DMS114 treated with DMSO at 0.1 percent for 48 hours (cell line): ENCODE measurements around the gene OR2A12.
"Not testable (repeated sequence)": the region's sequence is repeated elsewhere in the genome, so short reads cannot be mapped to it uniquely, and the experiment has no call there.

ENCODE experiments used
- DNase-seq: peaks from one replicate; lab custom pipeline; 2025; ENCODE audit not compliant: unreplicated experiment; lab: John Stamatoyannopoulos, UW

Gene OR2A12

GRCh38 chr7:144118341-144118740 lies 32.3 kb downstream of the OR2A12 start:
- DNase-seq: no peak

DNA sequence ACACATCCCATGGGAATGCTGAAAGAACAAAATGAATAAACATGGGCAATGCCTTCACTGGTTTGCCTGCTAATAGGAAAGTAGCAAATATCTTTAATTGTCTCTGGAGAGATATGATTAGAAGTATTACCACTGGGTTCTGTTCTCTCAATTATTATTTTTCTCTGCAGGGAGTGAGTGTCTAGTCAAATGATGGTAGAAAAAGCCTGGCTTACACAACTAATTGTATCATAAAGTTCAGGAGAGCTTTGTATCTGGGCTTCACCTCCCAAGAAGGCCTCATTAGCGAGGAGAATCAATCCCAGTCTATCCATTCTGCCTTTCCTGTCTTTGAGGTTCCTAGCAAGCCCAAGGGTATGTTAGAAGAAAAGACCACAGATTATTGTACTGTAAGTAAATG lies 36.8 kb downstream of the OR2A12 start, which contains the start of gene OR2A14:
OR2A14 (plus strand) TSS at position 301 of the 400 bp plus-strand sequence. CDS start 5,937 bp downstream, outside the sequence.
- no peak for DNase-seq

GRCh38 chr7:144127714-144128334 lies 41.7 kb downstream of the OR2A12 start:
- DNase-seq: peak; percentile 56

- DNase-seq: not testable (repeated sequence)
Measured at GRCh38 chr7:144129601-144130000, 43.5 kb downstream of the OR2A12 start.

DNA sequence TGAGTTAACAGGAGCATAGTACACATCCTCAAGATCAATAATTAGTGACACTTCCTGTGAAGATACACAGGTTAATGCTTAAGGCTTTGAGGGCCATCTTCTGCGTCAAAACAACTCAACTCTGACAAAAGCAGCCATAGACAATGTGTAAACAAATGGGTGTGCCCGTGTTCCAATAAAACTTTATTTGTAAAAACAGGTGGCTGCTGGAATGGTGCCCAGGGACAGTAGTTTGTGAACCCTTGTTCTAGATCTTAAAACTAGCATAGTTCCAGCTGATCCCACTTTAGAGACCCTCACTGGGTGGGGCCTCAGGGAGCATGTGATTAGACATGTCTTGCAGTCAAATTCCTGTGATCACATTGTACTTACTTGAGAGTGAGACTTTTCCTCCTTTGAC lies 44.7 kb downstream of the OR2A12 start:
- DNase-seq: no peak

- no peak for DNase-seq
Measured at GRCh38 chr7:144132262-144132661, 46.2 kb downstream of the OR2A12 start.

DNA sequence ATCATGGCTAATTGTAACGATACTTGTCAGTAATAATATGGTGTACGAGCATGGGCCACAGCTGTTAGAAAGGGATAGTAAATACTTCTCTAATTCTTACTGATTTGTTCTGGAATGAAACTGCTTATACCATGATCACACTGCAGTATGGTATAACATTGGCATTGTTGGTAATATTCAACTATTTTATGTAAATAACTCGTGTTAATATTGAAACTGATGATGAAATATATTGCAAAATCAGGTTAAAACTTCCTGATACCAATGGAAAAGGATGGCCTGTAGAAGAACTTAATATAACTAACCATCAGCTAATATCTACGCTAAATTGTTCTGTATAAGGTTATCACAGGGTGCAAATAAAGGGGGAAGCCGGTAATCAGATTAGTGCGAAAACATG lies 47.2 kb downstream of the OR2A12 start:
- DNase-seq: no peak

DNA sequence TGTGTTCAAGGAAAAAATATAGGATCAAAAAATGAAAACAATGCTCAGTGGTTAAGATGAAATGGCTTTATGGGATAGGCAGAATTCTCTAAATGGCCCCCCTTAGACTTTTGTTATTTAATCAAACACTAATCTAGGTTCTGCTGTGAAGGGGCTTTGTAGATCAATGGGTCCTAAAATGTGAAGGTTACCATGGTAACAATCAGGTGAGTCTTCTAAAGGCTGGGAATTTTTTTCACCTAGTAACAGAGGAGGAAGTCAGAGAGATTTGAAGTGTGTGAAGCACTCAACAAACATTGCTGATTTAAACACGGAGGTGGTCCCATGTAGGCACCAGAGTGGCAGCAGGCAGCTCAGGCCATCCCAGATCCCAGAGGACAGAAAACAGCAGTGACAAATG lies 48.0 kb downstream of the OR2A12 start:
- DNase-seq: no peak

DNA sequence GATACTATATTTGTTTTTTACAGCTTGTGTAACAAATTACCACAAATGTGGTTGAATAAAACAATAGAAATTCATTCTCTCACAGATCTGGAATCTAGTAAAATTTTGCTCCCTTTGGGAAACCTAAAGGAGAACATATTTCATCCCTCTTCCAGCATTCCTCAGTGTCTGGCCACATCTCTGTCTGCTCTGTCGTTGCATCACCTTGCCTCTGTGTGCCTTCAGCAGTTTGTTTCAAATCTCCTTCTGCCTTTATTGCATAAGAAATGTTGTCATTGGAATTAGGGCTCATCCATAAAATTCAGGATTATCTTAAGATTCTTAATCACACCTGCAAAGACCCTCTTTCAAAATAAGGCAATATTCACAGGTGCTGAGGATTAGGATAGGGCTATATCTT lies 51.4 kb downstream of the OR2A12 start:
- no peak for DNase-seq

DNA sequence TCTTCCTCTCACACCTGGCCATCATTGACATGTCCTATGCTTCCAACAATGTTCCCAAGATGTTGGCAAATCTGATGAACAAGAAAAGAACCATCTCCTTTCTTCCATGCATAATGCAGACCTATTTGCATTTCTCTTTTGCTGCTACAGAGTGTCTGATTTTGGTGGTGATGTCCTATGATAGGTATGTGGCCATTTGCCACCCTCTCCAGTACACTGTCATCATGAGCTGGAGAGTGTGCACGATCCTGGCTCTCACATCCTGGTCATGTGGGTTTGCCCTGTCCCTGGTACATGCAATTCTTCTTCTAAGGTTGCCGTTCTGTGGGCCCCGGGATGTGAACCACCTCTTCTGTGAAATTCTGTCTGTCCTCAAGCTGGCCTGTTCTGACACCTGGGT lies 56.1 kb downstream of the OR2A12 start:
- DNase-seq: no peak

DNA sequence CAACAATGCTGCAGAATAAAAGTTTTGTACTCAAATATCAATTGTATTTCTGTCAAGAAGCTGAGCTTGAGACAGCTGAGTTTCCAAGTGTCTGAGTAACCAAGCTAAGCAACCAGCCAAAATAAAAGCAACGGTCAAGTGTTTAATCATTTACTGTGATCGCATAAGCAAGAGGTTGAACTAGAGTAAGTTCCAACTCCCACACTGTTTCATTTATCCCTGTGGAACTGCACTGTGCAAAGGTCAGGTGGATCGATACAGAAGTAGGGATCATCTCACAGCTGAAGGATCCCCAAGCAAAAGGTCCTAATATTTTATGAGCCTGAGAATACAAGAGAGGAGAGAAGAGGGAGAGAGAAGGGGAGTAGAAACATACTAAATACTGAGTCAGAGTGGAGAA lies 58.3 kb downstream of the OR2A12 start:
- DNase-seq: no peak

DNA sequence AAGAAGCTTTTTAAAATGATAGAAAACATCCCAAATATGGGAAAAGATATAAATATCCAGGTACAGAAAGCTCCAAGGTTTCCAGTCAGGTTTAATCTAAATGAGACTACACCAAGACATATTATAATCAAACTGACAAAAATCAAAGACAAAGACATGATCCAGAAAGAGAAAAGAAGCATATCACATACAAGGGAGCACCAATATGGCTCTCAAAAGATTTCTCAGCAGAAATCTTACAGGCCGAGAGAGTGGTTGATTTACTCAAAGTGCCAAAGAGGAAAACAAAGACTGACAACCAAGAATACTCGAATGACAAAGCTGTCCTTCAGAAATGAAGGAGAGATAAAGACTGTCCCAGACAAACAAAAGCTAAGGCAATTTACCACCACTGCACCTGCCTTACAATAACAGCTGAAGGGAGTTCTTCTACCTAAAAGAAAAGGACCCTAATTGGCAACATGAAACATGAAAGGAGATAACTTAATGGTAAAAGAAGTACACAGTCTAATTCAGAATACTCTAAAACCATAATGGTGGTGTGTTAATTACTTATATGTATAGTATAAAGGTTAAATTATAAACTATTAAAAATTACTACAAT lies 62.2 kb downstream of the OR2A12 start:
- DNase-seq: no peak
